ENCODE data around the gene PPP2R2B.

DNA sequence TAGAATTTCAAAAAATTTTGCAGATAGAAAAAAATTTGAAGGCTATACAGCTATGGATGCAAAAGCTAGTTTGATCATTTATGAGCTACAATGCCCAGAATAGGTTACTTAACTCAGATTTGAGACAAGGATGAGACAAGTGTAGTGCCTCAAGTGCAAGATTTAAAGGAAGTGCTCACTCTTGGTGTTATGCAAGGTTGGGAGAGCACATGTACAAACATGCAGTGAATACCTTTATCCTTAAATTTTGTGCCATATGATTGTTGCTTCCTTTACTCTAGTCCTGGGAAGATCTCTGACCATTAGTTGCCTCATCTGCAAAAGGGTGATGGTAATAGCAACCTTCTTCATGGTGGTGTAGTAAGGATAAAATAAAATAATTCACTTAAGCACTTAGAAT is 31.7 kb upstream of the PPP2R2B start:
- TF ChIP-seq ZFP36 (IDR thresholded peaks at IDR 0.05; ENCODE audit: borderline replicate concordance, partially characterized antibody) = no peak
- TF ChIP-seq, protein P1, sequence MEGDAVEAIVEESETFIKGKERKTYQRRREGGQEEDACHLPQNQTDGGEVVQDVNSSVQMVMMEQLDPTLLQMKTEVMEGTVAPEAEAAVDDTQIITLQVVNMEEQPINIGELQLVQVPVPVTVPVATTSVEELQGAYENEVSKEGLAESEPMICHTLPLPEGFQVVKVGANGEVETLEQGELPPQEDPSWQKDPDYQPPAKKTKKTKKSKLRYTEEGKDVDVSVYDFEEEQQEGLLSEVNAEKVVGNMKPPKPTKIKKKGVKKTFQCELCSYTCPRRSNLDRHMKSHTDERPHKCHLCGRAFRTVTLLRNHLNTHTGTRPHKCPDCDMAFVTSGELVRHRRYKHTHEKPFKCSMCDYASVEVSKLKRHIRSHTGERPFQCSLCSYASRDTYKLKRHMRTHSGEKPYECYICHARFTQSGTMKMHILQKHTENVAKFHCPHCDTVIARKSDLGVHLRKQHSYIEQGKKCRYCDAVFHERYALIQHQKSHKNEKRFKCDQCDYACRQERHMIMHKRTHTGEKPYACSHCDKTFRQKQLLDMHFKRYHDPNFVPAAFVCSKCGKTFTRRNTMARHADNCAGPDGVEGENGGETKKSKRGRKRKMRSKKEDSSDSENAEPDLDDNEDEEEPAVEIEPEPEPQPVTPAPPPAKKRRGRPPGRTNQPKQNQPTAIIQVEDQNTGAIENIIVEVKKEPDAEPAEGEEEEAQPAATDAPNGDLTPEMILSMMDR (IDR thresholded peaks at IDR 0.05) = no peak
- no peak for TF ChIP-seq SMC3 (IDR thresholded peaks at IDR 0.05)
- TF ChIP-seq POLR2A (IDR thresholded peaks at IDR 0.05; ENCODE audit: low read length) = no peak
- no peak for TF ChIP-seq NR3C1 (IDR thresholded peaks at IDR 0.05)
- no peak for TF ChIP-seq RFX5 (IDR thresholded peaks at IDR 0.05)
- no peak for TF ChIP-seq KDM1A (IDR thresholded peaks at IDR 0.05; ENCODE audit: low read depth)
- TF ChIP-seq JUN (IDR thresholded peaks at IDR 0.05) = no peak
- TF ChIP-seq, protein P2, sequence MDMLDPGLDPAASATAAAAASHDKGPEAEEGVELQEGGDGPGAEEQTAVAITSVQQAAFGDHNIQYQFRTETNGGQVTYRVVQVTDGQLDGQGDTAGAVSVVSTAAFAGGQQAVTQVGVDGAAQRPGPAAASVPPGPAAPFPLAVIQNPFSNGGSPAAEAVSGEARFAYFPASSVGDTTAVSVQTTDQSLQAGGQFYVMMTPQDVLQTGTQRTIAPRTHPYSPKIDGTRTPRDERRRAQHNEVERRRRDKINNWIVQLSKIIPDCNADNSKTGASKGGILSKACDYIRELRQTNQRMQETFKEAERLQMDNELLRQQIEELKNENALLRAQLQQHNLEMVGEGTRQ (IDR thresholded peaks at IDR 0.05) = no peak
- TF ChIP-seq, protein P3, sequence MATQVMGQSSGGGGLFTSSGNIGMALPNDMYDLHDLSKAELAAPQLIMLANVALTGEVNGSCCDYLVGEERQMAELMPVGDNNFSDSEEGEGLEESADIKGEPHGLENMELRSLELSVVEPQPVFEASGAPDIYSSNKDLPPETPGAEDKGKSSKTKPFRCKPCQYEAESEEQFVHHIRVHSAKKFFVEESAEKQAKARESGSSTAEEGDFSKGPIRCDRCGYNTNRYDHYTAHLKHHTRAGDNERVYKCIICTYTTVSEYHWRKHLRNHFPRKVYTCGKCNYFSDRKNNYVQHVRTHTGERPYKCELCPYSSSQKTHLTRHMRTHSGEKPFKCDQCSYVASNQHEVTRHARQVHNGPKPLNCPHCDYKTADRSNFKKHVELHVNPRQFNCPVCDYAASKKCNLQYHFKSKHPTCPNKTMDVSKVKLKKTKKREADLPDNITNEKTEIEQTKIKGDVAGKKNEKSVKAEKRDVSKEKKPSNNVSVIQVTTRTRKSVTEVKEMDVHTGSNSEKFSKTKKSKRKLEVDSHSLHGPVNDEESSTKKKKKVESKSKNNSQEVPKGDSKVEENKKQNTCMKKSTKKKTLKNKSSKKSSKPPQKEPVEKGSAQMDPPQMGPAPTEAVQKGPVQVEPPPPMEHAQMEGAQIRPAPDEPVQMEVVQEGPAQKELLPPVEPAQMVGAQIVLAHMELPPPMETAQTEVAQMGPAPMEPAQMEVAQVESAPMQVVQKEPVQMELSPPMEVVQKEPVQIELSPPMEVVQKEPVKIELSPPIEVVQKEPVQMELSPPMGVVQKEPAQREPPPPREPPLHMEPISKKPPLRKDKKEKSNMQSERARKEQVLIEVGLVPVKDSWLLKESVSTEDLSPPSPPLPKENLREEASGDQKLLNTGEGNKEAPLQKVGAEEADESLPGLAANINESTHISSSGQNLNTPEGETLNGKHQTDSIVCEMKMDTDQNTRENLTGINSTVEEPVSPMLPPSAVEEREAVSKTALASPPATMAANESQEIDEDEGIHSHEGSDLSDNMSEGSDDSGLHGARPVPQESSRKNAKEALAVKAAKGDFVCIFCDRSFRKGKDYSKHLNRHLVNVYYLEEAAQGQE (IDR thresholded peaks at IDR 0.05) = no peak
- TF ChIP-seq EP300 (IDR thresholded peaks at IDR 0.05) = no peak
- TF ChIP-seq, protein P4, sequence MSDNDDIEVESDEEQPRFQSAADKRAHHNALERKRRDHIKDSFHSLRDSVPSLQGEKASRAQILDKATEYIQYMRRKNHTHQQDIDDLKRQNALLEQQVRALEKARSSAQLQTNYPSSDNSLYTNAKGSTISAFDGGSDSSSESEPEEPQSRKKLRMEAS (IDR thresholded peaks at IDR 0.05) = no peak
- no peak for TF ChIP-seq RAD21 (conservative IDR thresholded peaks at IDR 0.05 in 1 of 2, IDR thresholded peaks at IDR 0.05 in 1 of 2)
